Measurements from ENCODE around the gene MOB3A. TPM values are rescaled to one million over a fixed set of nuclear protein-coding genes. Genes with fewer than 3 reads are reported as not detected.

MOB3A gene
- total RNA-seq, 1 donor from 2014 or later, result 45.5 TPM

GRCh38 chr19:2061495-2062388 lies 34.4 kb downstream of the MOB3A start:
- Mint-ChIP-seq H3K4me1 (ENCODE audit: low read depth) (peaks cover 30% of the 10 kb centered on the region), H3K27ac (ENCODE audit: unreplicated experiment) (peak overlapping the region; percentile 97), H3K4me3 (ENCODE audit: unreplicated experiment) (peak overlapping the region; percentile 83), H3K9me3 (ENCODE audit: low read depth) (no peaks in the 10 kb centered on the region), H3K27me3 (ENCODE audit: low read depth) (no peaks in the 10 kb centered on the region), H3K36me3 (ENCODE audit: low read depth) (no peaks in the 10 kb centered on the region)
- TF ChIP-seq, protein P1, sequence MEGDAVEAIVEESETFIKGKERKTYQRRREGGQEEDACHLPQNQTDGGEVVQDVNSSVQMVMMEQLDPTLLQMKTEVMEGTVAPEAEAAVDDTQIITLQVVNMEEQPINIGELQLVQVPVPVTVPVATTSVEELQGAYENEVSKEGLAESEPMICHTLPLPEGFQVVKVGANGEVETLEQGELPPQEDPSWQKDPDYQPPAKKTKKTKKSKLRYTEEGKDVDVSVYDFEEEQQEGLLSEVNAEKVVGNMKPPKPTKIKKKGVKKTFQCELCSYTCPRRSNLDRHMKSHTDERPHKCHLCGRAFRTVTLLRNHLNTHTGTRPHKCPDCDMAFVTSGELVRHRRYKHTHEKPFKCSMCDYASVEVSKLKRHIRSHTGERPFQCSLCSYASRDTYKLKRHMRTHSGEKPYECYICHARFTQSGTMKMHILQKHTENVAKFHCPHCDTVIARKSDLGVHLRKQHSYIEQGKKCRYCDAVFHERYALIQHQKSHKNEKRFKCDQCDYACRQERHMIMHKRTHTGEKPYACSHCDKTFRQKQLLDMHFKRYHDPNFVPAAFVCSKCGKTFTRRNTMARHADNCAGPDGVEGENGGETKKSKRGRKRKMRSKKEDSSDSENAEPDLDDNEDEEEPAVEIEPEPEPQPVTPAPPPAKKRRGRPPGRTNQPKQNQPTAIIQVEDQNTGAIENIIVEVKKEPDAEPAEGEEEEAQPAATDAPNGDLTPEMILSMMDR (IDR thresholded peaks at IDR 0.05), result no peak
- DNase-seq (ENCODE audit: low spot score), result peak; percentile 99

DNA sequence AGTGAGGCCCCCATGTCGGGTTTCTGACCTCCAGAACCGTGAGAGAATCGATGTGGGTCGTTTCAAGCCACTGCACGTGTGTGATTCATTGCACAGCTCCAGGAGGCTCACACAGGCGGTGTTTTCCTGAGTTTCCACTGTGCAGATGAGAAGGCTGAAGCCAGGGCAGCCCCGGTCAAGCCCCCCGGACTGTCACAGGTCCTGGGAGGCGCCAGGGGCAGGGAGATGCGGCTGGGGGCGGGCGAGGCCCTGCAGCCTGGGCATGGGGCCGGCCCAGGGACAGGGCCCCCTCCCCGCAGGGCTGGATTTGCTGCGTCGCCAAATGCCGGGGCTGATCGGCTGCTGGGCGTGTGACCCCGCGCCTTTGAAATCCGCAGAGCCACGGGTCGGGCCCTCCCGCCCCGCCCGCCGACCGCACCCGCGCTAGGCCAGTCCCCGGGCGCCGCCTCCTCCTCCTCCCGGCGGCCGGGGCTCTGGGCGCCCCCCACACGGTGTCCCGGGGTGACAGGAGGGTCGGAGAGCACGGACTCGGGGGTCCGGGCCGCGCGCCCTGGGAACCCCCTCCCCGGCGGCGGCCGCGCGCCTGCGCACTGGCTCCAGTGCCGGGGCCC lies 35.1 kb downstream of the MOB3A start:
- H3K36me3 Mint-ChIP-seq (ENCODE audit: low read depth), result no peaks in the 10 kb centered on the region
- TF ChIP-seq, protein P1 (IDR thresholded peaks at IDR 0.05), result no peak
- peak overlapping the region; percentile 99 for H3K27ac Mint-ChIP-seq (ENCODE audit: unreplicated experiment)
- no peak for DNase-seq (ENCODE audit: low spot score)
- H3K27me3 Mint-ChIP-seq (ENCODE audit: low read depth), result no peaks in the 10 kb centered on the region
- H3K9me3 Mint-ChIP-seq (ENCODE audit: low read depth), result no peaks in the 10 kb centered on the region
- H3K4me3 Mint-ChIP-seq (ENCODE audit: unreplicated experiment), result peak overlapping the region; percentile 74
- peaks cover 34% of the 10 kb centered on the region for H3K4me1 Mint-ChIP-seq (ENCODE audit: low read depth)

- no peak for DNase-seq (ENCODE audit: low spot score)
- TF ChIP-seq, protein P1 (IDR thresholded peaks at IDR 0.05), result no peak
- Mint-ChIP-seq H3K9me3 (ENCODE audit: low read depth) (no peaks in the 10 kb centered on the region), H3K27ac (ENCODE audit: unreplicated experiment) (peak overlapping the region; percentile 99), H3K36me3 (ENCODE audit: low read depth) (no peaks in the 10 kb centered on the region), H3K4me1 (ENCODE audit: low read depth) (peaks cover 43% of the 10 kb centered on the region), H3K4me3 (ENCODE audit: unreplicated experiment) (peak overlapping the region; percentile 74), H3K27me3 (ENCODE audit: low read depth) (no peaks in the 10 kb centered on the region)
Measured at GRCh38 chr19:2059422-2060201, 36.5 kb downstream of the MOB3A start.

- DNase-seq (ENCODE audit: low spot score), result no peak
- Mint-ChIP-seq H3K36me3 (ENCODE audit: low read depth) (no peaks in the 10 kb centered on the region), H3K4me3 (ENCODE audit: unreplicated experiment) (peak overlapping the region; percentile 13), H3K4me1 (ENCODE audit: low read depth) (peaks cover 43% of the 10 kb centered on the region), H3K9me3 (ENCODE audit: low read depth) (no peaks in the 10 kb centered on the region), H3K27me3 (ENCODE audit: low read depth) (no peaks in the 10 kb centered on the region), H3K27ac (ENCODE audit: unreplicated experiment) (peak overlapping the region; percentile 99)
- TF ChIP-seq, protein P1 (IDR thresholded peaks at IDR 0.05), result no peak
Measured at GRCh38 chr19:2058570-2059421, 37.3 kb downstream of the MOB3A start.
